ENCODE measurements around the gene HLX.

The HLX gene, protein sequence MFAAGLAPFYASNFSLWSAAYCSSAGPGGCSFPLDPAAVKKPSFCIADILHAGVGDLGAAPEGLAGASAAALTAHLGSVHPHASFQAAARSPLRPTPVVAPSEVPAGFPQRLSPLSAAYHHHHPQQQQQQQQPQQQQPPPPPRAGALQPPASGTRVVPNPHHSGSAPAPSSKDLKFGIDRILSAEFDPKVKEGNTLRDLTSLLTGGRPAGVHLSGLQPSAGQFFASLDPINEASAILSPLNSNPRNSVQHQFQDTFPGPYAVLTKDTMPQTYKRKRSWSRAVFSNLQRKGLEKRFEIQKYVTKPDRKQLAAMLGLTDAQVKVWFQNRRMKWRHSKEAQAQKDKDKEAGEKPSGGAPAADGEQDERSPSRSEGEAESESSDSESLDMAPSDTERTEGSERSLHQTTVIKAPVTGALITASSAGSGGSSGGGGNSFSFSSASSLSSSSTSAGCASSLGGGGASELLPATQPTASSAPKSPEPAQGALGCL

DNA sequence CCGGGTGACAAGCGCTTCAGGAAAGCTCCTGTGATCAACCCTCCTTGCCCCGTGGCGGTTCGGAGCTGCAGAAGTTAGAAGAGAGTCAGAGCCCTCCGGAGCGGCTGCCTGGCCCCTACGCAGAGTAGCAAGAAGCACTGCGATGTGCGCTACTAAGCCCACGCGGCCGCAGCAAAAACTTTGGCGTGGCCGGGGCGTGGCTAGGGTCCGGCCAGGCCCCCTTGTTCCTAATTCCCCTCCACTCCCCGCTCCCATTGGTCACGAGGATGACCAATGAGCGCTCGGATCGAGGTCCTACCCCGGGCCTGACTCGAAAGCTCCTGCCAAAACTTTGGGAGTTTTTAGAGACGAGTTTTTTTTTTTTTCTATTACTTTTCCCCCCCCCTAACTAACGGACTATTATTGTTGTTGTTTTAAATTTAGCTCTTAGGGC, at the start of gene HLX:
Gene HLX, plus strand, starts transcription at position 368 of the 433 bp plus-strand sequence. CDS start 415 bp downstream, outside the sequence.
- TF ChIP-seq, protein P1, sequence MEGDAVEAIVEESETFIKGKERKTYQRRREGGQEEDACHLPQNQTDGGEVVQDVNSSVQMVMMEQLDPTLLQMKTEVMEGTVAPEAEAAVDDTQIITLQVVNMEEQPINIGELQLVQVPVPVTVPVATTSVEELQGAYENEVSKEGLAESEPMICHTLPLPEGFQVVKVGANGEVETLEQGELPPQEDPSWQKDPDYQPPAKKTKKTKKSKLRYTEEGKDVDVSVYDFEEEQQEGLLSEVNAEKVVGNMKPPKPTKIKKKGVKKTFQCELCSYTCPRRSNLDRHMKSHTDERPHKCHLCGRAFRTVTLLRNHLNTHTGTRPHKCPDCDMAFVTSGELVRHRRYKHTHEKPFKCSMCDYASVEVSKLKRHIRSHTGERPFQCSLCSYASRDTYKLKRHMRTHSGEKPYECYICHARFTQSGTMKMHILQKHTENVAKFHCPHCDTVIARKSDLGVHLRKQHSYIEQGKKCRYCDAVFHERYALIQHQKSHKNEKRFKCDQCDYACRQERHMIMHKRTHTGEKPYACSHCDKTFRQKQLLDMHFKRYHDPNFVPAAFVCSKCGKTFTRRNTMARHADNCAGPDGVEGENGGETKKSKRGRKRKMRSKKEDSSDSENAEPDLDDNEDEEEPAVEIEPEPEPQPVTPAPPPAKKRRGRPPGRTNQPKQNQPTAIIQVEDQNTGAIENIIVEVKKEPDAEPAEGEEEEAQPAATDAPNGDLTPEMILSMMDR (IDR thresholded peaks at IDR 0.05; ENCODE audit: low read depth, low read length): no peak
- H3K4me3 ChIP-seq (ENCODE audit: low read depth, low read length): peak within 1 kb of the TSS; percentile 82
- peaks cover 26% of the 10 kb centered on the region for H3K36me3 ChIP-seq
- no peaks in the 10 kb centered on the region for H3K27me3 ChIP-seq (ENCODE audit: insufficient read depth, low read depth, severe bottlenecking)
- H3K9me3 ChIP-seq (ENCODE audit: severe bottlenecking): no peaks in the 10 kb centered on the region
- peak; percentile 72 for DNase-seq
- H3K27ac ChIP-seq: peak within 1 kb of the TSS; percentile 62

DNA sequence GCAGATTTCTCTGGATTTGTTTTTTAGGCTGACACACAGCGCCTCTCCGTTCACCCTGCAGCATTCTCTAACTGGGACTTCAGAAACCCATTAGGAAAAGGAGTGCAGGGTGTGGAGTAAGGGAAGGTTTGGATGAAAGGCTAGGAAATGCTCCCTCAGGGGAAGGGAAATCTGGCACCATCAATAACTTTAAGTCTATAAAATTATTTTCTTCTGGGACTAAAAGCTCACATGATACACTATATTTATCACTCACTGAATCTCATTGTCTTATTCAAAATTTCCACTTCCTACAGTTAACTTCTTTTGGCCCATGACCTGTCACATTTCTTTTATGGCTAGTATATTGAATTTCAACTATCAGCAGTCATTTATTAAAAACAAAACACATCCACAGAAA, 45.8 kb upstream of the HLX start:
- H3K27me3 ChIP-seq (ENCODE audit: insufficient read depth, low read depth, severe bottlenecking): no peaks in the 10 kb centered on the region
- no peaks in the 10 kb centered on the region for H3K9me3 ChIP-seq (ENCODE audit: severe bottlenecking)
- H3K27ac ChIP-seq: no peak overlapping the region
- H3K36me3 ChIP-seq: no peaks in the 10 kb centered on the region
- no peak overlapping the region for H3K4me3 ChIP-seq (ENCODE audit: low read depth, low read length)
- DNase-seq: no peak
- TF ChIP-seq, protein P1 (IDR thresholded peaks at IDR 0.05; ENCODE audit: low read depth, low read length): no peak

DNA sequence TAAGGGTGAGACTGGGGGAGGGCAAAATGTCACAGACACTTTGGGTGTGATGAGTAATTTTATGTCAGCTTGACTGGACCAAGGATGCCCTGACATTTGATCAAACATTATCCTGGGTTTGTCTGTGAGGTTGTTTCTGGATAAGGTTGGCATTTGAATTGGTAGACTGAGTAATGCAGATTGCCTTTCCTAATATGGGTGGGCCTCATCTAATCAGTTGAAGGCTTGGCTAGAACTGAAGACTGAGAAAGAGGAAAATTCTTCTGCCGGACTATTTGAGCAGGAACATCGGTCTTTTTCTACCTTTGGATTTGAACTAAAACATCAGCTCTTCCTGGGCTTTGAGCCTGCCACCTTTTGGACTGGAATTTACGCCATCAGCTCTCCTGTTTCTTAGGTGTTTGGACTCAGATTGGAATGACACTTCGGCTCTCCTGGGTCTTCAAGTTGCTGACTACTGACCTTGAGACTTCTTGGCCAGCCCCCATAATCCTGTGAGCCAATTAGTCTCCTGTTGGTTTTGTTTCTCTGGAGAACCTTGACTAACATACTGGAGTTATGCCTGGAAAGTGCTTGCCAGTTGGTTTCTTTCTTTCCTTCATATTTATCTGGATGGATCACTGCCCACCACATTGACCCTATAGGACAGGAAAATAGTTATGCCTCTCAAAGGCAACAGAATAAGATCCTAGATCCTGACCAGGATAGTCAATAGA, 44.9 kb upstream of the HLX start:
- H3K9me3 ChIP-seq (ENCODE audit: severe bottlenecking): no peaks in the 10 kb centered on the region

DNA sequence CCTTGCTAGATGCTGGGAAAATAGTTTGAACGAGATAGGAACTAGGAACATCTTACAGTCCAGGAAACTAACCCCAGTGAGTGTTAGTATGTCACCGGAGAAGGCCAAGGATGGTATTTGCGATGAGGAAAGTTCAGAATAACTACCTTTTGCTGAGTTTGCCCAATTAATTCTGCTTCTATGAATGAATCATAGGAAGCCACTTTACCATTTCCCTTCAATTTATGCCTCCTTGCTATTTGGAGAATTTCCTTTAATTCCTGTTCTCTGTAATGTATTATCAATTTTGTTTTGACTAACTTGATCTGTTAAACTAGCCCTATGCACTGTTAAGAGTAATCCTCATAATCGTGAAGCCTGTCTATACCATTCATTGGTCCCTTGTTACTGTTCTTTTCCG, 40.7 kb upstream of the HLX start:
- no peaks in the 10 kb centered on the region for H3K36me3 ChIP-seq
- H3K27me3 ChIP-seq (ENCODE audit: insufficient read depth, low read depth, severe bottlenecking): no peaks in the 10 kb centered on the region
- no peak overlapping the region for H3K4me3 ChIP-seq (ENCODE audit: low read depth, low read length)
- DNase-seq: no peak
- TF ChIP-seq, protein P1 (IDR thresholded peaks at IDR 0.05; ENCODE audit: low read depth, low read length): no peak
- no peak overlapping the region for H3K27ac ChIP-seq
- H3K9me3 ChIP-seq (ENCODE audit: severe bottlenecking): no peaks in the 10 kb centered on the region

More for the DNA sequence above, 44.9 kb upstream of the HLX start:
- DNase-seq: no peak
- no peaks in the 10 kb centered on the region for H3K27me3 ChIP-seq (ENCODE audit: insufficient read depth, low read depth, severe bottlenecking)
- TF ChIP-seq, protein P1 (IDR thresholded peaks at IDR 0.05; ENCODE audit: low read depth, low read length): no peak
- no peak overlapping the region for H3K4me3 ChIP-seq (ENCODE audit: low read depth, low read length)
- H3K27ac ChIP-seq: no peak overlapping the region
- H3K36me3 ChIP-seq: no peaks in the 10 kb centered on the region

DNA sequence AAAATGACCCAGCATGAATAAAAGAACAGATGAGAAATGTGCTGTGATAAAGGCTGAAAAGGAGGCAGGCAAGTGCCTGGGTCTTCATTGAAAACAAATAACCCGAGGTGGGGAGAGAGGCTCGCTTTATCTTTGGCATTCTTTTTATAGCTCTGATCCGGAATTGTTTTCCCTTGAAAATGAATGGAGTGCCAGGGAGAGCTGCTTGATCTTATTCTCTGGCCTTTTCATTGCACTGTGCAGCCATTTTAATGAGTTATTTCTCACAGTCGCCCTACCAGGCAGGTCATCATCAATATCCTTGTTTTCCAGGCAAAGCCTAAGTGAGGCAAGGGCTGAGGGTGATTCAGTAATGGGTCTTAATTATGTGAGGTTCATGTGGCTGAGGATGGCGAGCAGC, 39.8 kb upstream of the HLX start:
- no peak overlapping the region for H3K4me3 ChIP-seq (ENCODE audit: low read depth, low read length)
- no peaks in the 10 kb centered on the region for H3K9me3 ChIP-seq (ENCODE audit: severe bottlenecking)
- no peak overlapping the region for H3K27ac ChIP-seq
- no peak for DNase-seq
- TF ChIP-seq, protein P1 (IDR thresholded peaks at IDR 0.05; ENCODE audit: low read depth, low read length): no peak
- no peaks in the 10 kb centered on the region for H3K27me3 ChIP-seq (ENCODE audit: insufficient read depth, low read depth, severe bottlenecking)
- H3K36me3 ChIP-seq: no peaks in the 10 kb centered on the region

All from WERI-Rb-1 (cell line).